Activated T-helper 1 cell treated with anti-CD3 and anti-CD28 coated beads, Interleukin-12 subunit alpha, Interleukin-12 subunit beta, Interleukin-2, Interleukin-4 antibody, amounts not matched to agents 30 ng/mL and 10 ng/mL and 1 ng/mL, durations not matched to agents 14 hours and 24 hours and 36 hours (primary cell): Measurements from ENCODE around the gene ATAD3B. TPM values are rescaled to one million over a fixed set of nuclear protein-coding genes. Genes with fewer than 3 reads are reported as not detected.
A peak's percentile ranks its signal among the peaks of the same experiment; 100 is the strongest.
"Not testable (repeated sequence)": the region's sequence is repeated elsewhere in the genome, so short reads cannot be mapped to it uniquely, and the experiment has no call there.

Experiments
- DNase-seq: peaks from one replicate; pipeline ENCODE4 v3.0.0; 2021; ENCODE audit warnings: low spot score
- H3K27ac Mint-ChIP-seq: one replicate; pipeline ENCODE4 v1.8.0; 2021; ENCODE audit warnings: mild to moderate bottlenecking, mixed read lengths
- H3K27me3 Mint-ChIP-seq: one replicate; pipeline ENCODE4 v1.8.0; 2022; ENCODE audit warnings: mild to moderate bottlenecking, moderate library complexity, mixed read lengths; ENCODE audit not compliant: insufficient read depth
- H3K36me3 Mint-ChIP-seq: one replicate; pipeline ENCODE4 v1.8.0; 2021; ENCODE audit warnings: low read depth, mixed read lengths
- H3K4me1 Mint-ChIP-seq: one replicate; pipeline ENCODE4 v1.8.0; 2021; ENCODE audit warnings: low read depth, mixed read lengths
- H3K4me3 Mint-ChIP-seq: one replicate; pipeline ENCODE4 v1.8.0; 2021; ENCODE audit warnings: mild to moderate bottlenecking, moderate library complexity, mixed read lengths
- H3K9me3 Mint-ChIP-seq: one replicate; pipeline ENCODE4 v1.8.0; 2021; ENCODE audit warnings: mixed read lengths
- intact Hi-C: fragments of 100-400 bp; cut with micrococcal nuclease; formaldehyde crosslinking; loops from one replicate; pipeline ENCODE4 v1.15.1; 2024
- total RNA-seq: library from RNA; stranded (reverse); gene quantifications from 2 replicates; pipeline ENCODE4 v1.2.3, GENCODE V29; 2022

ATAD3B gene
- total RNA-seq, 1 donor from 2014 or later: 113 TPM

GRCh38 chr1:1507305-1507704 is 35.7 kb downstream of the ATAD3B start:
- intact Hi-C loops: no loop called here
- Mint-ChIP-seq H3K4me3 (no peak overlapping the region), H3K27ac (no peak overlapping the region)

GRCh38 chr1:1508775-1509464 is 37.4 kb downstream of the ATAD3B start:
- intact Hi-C loops, H3K27ac Mint-ChIP-seq, H3K27me3 Mint-ChIP-seq, DNase-seq, H3K9me3 Mint-ChIP-seq, H3K4me3 Mint-ChIP-seq, H3K36me3 Mint-ChIP-seq: not testable (repeated sequence)
- H3K4me1 Mint-ChIP-seq: peaks cover 21% of the 10 kb centered on the region

More at GRCh38 chr1:1507305-1507704, 35.7 kb downstream of the ATAD3B start:
- Mint-ChIP-seq H3K9me3 (no peaks in the 10 kb centered on the region), H3K4me1 (peaks cover 21% of the 10 kb centered on the region), H3K36me3 (no peaks in the 10 kb centered on the region), H3K27me3 (no peaks in the 10 kb centered on the region)
- DNase-seq: no peak

GRCh38 chr1:1509465-1509850 is 37.9 kb downstream of the ATAD3B start:
- H3K9me3 Mint-ChIP-seq, H3K4me3 Mint-ChIP-seq, H3K27ac Mint-ChIP-seq, intact Hi-C loops, H3K36me3 Mint-ChIP-seq, DNase-seq, H3K27me3 Mint-ChIP-seq: not testable (repeated sequence)
- H3K4me1 Mint-ChIP-seq: peaks cover 21% of the 10 kb centered on the region

- no peaks in the 10 kb centered on the region for H3K36me3 Mint-ChIP-seq
- DNase-seq: no peak
- H3K9me3 Mint-ChIP-seq: no peaks in the 10 kb centered on the region
- peaks cover 7% of the 10 kb centered on the region for H3K4me1 Mint-ChIP-seq
- H3K27ac Mint-ChIP-seq: peak overlapping the region; percentile 92
- H3K27me3 Mint-ChIP-seq: no peaks in the 10 kb centered on the region
- H3K4me3 Mint-ChIP-seq: peak overlapping the region; percentile 97
- intact Hi-C loops: loop anchor here (1.0 to 5.0 kb wide), 4 partner anchors 104 to 204 kb away; partner anchors contain the start of genes ACAP3, AURKAIP1, CDK11B and MIB2
These were observed 39.5 kb downstream of the ATAD3B start for GRCh38 chr1:1510912-1511532.

DNA sequence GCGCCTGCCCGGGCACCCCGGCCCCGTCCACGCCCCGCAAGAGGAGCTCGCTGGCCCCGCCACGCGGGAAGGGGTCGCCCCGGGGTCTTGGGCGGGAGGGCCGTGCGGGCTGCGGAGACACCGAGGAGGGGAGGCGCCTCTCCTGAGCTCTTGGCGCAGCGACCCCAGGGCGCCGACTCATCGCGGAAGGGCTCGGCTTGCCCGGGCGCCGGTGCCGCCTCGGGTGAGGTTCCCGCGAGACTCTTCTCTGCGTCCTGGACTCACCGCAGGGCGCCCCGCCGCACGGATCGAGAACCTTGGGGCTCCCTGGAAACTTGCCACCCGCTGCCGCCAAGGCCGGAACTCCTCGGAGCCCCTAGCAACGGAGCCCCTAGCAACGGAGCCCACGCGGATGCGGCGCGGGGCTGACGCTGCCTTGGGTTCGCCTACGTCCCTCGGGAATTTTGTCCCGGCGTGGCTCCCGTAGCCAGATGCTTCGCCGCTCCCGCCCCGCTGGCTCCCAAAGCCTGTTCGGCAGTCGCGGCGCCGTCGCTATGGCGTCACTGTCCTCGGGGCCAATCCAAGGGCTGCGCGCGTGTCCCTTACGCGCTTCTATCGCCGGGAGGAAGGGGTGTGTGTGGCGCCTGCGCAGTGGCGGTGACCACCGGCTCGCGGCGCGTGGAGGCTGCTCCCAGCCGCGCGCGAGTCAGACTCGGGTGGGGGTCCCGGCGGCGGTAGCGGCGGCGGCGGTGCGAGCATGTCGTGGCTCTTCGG is 40.1 kb downstream of the ATAD3B start, which contains the start of gene ATAD3A:
Gene ATAD3A (plus strand): TSS at position 630 of the 753 bp plus-strand sequence. CDS start 107 bp downstream, at position 737.
- peak; percentile 95 for DNase-seq
- Mint-ChIP-seq H3K27me3 (no peaks in the 10 kb centered on the region), H3K4me3 (peak within 1 kb of the TSS; percentile 97)

DNA sequence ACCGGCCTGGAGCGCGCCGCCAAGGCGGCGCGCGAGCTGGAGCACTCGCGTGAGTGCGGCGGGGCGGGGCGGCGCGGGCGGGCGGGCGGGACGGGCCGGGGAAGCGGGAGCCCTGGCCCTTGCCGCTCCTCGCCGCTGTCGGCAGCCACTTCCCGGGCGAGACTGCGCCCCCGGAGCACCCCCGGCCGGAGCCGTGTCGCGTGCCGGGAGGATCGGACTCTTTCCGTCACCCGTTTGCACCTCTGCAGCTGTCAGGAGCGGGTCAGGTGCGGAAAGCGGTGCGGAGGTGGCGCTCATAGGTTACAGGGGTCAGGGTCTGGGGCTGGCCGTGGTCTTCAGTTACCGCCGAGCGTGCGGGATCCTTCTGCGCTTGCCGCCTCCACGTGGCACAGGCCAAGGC is 40.9 kb downstream of the ATAD3B start:
- intact Hi-C loops: loop anchor here (1.0 to 5.0 kb wide), 5 partner anchors 62 to 212 kb away; partner anchors contain the start of genes ACAP3, CCNL2, CDK11A and CDK11B
- DNase-seq: peak; percentile 33
- H3K4me1 Mint-ChIP-seq, H3K9me3 Mint-ChIP-seq, H3K27ac Mint-ChIP-seq, H3K27me3 Mint-ChIP-seq, H3K36me3 Mint-ChIP-seq: not testable (repeated sequence)
- peak overlapping the region; percentile 79 for H3K4me3 Mint-ChIP-seq

More for the DNA sequence above, 40.1 kb downstream of the ATAD3B start, which contains the start of gene ATAD3A:
- peaks cover 7% of the 10 kb centered on the region for H3K4me1 Mint-ChIP-seq
- no peaks in the 10 kb centered on the region for H3K9me3 Mint-ChIP-seq
- peaks cover under 1% of the 10 kb centered on the region for H3K36me3 Mint-ChIP-seq
- intact Hi-C loops: loop anchor here (1.0 to 5.0 kb wide), 7 partner anchors 63 to 213 kb away; partner anchors contain the start of genes ACAP3, AURKAIP1, CCNL2 and CDK11A
- H3K27ac Mint-ChIP-seq: peak within 1 kb of the TSS; percentile 92

GRCh38 chr1:1513675-1514074 is 42.1 kb downstream of the ATAD3B start:
- H3K27me3 Mint-ChIP-seq, H3K4me1 Mint-ChIP-seq, DNase-seq, H3K9me3 Mint-ChIP-seq: not testable (repeated sequence)
- Mint-ChIP-seq H3K36me3 (peaks cover 11% of the 10 kb centered on the region), H3K27ac (peak overlapping the region; percentile 40), H3K4me3 (peak overlapping the region; percentile 78)
- intact Hi-C loops: loop anchor here (2.0 to 5.0 kb wide), 3 partner anchors 144 to 211 kb away; partner anchors contain the start of genes ACAP3, CDK11A, CDK11B and PUSL1

- peaks cover 12% of the 10 kb centered on the region for H3K36me3 Mint-ChIP-seq
- not testable (repeated sequence) for H3K27me3 Mint-ChIP-seq, DNase-seq, H3K4me1 Mint-ChIP-seq, H3K9me3 Mint-ChIP-seq, H3K27ac Mint-ChIP-seq
- intact Hi-C loops: loop anchor here (5.0 kb wide), 2 partner anchors 143 to 207 kb away; partner anchors contain the start of genes ACAP3, CDK11B and PUSL1
- peak overlapping the region; percentile 22 for H3K4me3 Mint-ChIP-seq
These were observed 42.8 kb downstream of the ATAD3B start for GRCh38 chr1:1514376-1514775.

GRCh38 chr1:1516923-1517322 is 45.4 kb downstream of the ATAD3B start:
- H3K9me3 Mint-ChIP-seq, H3K4me1 Mint-ChIP-seq, intact Hi-C loops, H3K4me3 Mint-ChIP-seq, H3K27ac Mint-ChIP-seq, H3K27me3 Mint-ChIP-seq, DNase-seq: not testable (repeated sequence)
- peaks cover 12% of the 10 kb centered on the region for H3K36me3 Mint-ChIP-seq

- Mint-ChIP-seq H3K4me3 (no peak overlapping the region), H3K27me3 (no peaks in the 10 kb centered on the region), H3K36me3 (peaks cover 12% of the 10 kb centered on the region), H3K9me3 (no peaks in the 10 kb centered on the region), H3K27ac (no peak overlapping the region), H3K4me1 (no peaks in the 10 kb centered on the region)
- intact Hi-C loops: no loop called here
- no peak for DNase-seq
These were observed 46.5 kb downstream of the ATAD3B start for GRCh38 chr1:1517973-1518620.

DNA sequence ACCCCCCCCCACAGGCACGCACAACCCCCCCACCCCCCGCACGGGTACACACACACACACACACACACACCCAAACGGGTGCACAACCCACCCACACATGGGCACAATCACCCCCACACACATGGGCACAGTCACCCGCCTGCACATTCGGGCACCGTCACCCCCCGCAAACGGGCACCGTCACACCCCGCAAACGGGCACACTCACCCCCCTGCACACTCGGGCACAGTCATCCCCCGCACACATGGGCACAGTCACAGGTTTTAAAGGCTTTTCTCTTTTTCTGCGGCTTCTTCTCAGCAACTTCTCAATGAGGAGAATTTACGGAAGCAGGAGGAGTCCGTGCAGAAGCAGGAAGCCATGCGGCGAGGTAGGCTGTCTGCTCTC is 47.0 kb downstream of the ATAD3B start:
- DNase-seq, H3K27ac Mint-ChIP-seq, H3K4me1 Mint-ChIP-seq, H3K9me3 Mint-ChIP-seq, H3K27me3 Mint-ChIP-seq, intact Hi-C loops, H3K4me3 Mint-ChIP-seq: not testable (repeated sequence)
- H3K36me3 Mint-ChIP-seq: peaks cover 12% of the 10 kb centered on the region

DNA sequence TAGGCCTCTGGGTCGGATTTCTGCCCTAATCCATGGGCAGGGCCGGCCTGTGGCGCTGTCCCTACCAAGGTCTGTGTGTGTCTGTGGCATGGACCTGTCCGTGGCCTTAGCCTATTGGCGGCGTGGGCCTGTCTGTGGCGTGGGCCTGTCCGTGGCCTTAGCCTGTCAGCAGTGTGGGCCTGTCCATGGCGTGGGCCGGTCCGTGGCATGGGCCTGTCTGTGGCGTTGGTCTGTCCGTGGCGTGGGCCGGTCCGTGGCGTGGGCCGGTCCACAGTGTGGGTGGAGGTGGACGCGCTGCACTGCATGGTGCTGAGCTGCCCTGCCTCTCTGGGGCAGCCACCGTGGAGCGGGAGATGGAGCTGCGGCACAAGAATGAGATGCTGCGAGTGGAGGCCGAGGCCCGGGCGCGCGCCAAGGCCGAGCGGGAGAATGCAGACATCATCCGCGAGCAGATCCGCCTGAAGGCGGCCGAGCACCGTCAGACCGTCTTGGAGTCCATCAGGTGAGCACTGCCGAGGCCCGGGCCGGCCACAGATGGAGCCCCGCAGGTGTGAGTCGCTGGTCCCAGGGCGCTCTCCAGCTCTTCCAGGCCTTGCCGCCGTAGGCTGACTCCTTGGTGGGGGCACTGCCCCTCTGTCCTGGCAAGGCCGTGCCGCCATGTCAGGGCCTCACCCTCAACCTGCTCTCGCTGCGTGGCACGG is 48.4 kb downstream of the ATAD3B start:
- H3K4me3 Mint-ChIP-seq, H3K27me3 Mint-ChIP-seq, H3K27ac Mint-ChIP-seq, DNase-seq, H3K4me1 Mint-ChIP-seq, intact Hi-C loops, H3K9me3 Mint-ChIP-seq: not testable (repeated sequence)
- peaks cover 12% of the 10 kb centered on the region for H3K36me3 Mint-ChIP-seq
